ENCODE results near the gene KDM4C.

DNA sequence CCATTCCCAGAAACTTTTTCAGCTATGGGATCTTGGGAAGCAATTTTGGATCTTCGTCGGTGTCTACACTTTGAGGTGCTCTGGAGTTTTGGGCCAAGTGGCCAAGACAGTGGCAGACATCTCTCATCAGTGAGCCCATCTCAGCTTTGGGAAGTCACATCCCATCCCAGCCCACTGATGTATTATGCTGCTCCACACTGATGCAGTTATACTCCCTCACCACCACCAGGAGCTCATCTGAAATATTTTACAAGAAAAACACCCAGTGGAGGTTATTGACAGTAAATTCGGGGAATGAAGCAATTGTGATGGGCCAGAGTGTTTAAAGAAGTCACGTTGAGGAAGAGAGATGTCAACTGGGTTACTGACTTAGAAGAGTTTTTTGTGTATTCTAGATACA, 378.0 kb downstream of the KDM4C start:
- TF ChIP-seq EZH2 (IDR thresholded peaks at IDR 0.05; ENCODE audit: borderline replicate concordance, low read depth, low read length, severe bottlenecking): no peak
- TF ChIP-seq CTCF (IDR thresholded peaks at IDR 0.05; ENCODE audit: borderline replicate concordance, extremely low read depth, low read length, poor library complexity, severe bottlenecking): no peak

All from DND-41 (cell line).